ENCODE measurements around the gene SIMC1.
"Not testable (repeated sequence)": the region's sequence is repeated elsewhere in the genome, so short reads cannot be mapped to it uniquely, and the experiment has no call there.

Gene SIMC1

GRCh38 chr5:176197234-176197858, 40.9 kb upstream of the SIMC1 start:
- not testable (repeated sequence) for DNase-seq (ENCODE audit: low read depth in 2 of 2); H3K4me3 ChIP-seq (replicated peaks in 1 of 2; ENCODE audit: low read depth in 2 of 2, low read length in 2 of 2)

GRCh38 chr5:176198299-176198698, 39.9 kb upstream of the SIMC1 start:
- DNase-seq (ENCODE audit: low read depth in 2 of 2): not testable (repeated sequence)

GRCh38 chr5:176198991-176199733, 39.1 kb upstream of the SIMC1 start:
- H3K4me3 ChIP-seq (replicated peaks in 1 of 2; ENCODE audit: low read depth in 2 of 2, low read length in 2 of 2): not testable (repeated sequence)

More at GRCh38 chr5:176198299-176198698, 39.9 kb upstream of the SIMC1 start:
- not testable (repeated sequence) for H3K4me3 ChIP-seq (replicated peaks in 1 of 2; ENCODE audit: low read depth in 2 of 2, low read length in 2 of 2)

GRCh38 chr5:176199803-176200399, 38.3 kb upstream of the SIMC1 start:
- H3K4me3 ChIP-seq (replicated peaks in 1 of 2; ENCODE audit: low read depth in 2 of 2, low read length in 2 of 2); DNase-seq (ENCODE audit: low read depth in 2 of 2): not testable (repeated sequence)

More at GRCh38 chr5:176198991-176199733, 39.1 kb upstream of the SIMC1 start:
- DNase-seq (ENCODE audit: low read depth in 2 of 2): not testable (repeated sequence)

- no peak overlapping the region for H3K4me3 ChIP-seq (replicated peaks in 1 of 2; ENCODE audit: low read depth in 2 of 2, low read length in 2 of 2)
- no peak for TF ChIP-seq CTCF (IDR thresholded peaks at IDR 0.05; ENCODE audit: low read depth, low read length)
- no peak for DNase-seq (ENCODE audit: low read depth in 2 of 2)
Measured at GRCh38 chr5:176201811-176202210, 36.4 kb upstream of the SIMC1 start.

GRCh38 chr5:176203086-176203485, 35.1 kb upstream of the SIMC1 start:
- no peak for TF ChIP-seq CTCF (IDR thresholded peaks at IDR 0.05; ENCODE audit: low read depth, low read length)
- H3K4me3 ChIP-seq (replicated peaks in 1 of 2; ENCODE audit: low read depth in 2 of 2, low read length in 2 of 2): no peak overlapping the region
- DNase-seq (ENCODE audit: low read depth in 2 of 2): no peak

GRCh38 chr5:176203535-176203934, 34.7 kb upstream of the SIMC1 start:
- DNase-seq (ENCODE audit: low read depth in 2 of 2); H3K4me3 ChIP-seq (replicated peaks in 1 of 2; ENCODE audit: low read depth in 2 of 2, low read length in 2 of 2): not testable (repeated sequence)

- H3K4me3 ChIP-seq (replicated peaks in 1 of 2; ENCODE audit: low read depth in 2 of 2, low read length in 2 of 2); DNase-seq (ENCODE audit: low read depth in 2 of 2): not testable (repeated sequence)
Measured at GRCh38 chr5:176214466-176215021, 23.7 kb upstream of the SIMC1 start.

GRCh38 chr5:176216393-176216916, 21.8 kb upstream of the SIMC1 start:
- DNase-seq (ENCODE audit: low read depth in 2 of 2); H3K4me3 ChIP-seq (replicated peaks in 1 of 2; ENCODE audit: low read depth in 2 of 2, low read length in 2 of 2): not testable (repeated sequence)

GRCh38 chr5:176217188-176217729, 21.0 kb upstream of the SIMC1 start:
- not testable (repeated sequence) for H3K4me3 ChIP-seq (replicated peaks in 1 of 2; ENCODE audit: low read depth in 2 of 2, low read length in 2 of 2); DNase-seq (ENCODE audit: low read depth in 2 of 2)

GRCh38 chr5:176217764-176218163, 20.5 kb upstream of the SIMC1 start:
- not testable (repeated sequence) for H3K4me3 ChIP-seq (replicated peaks in 1 of 2; ENCODE audit: low read depth in 2 of 2, low read length in 2 of 2); DNase-seq (ENCODE audit: low read depth in 2 of 2)

- DNase-seq (ENCODE audit: low read depth in 2 of 2): not testable (repeated sequence)
Measured at GRCh38 chr5:176222006-176222405, 16.2 kb upstream of the SIMC1 start.

GRCh38 chr5:176228358-176228757, 9.9 kb upstream of the SIMC1 start:
- H3K4me3 ChIP-seq (replicated peaks in 1 of 2; ENCODE audit: low read depth in 2 of 2, low read length in 2 of 2); DNase-seq (ENCODE audit: low read depth in 2 of 2): not testable (repeated sequence)

More at GRCh38 chr5:176222006-176222405, 16.2 kb upstream of the SIMC1 start:
- not testable (repeated sequence) for H3K4me3 ChIP-seq (replicated peaks in 1 of 2; ENCODE audit: low read depth in 2 of 2, low read length in 2 of 2)

- not testable (repeated sequence) for DNase-seq (ENCODE audit: low read depth in 2 of 2); H3K4me3 ChIP-seq (replicated peaks in 1 of 2; ENCODE audit: low read depth in 2 of 2, low read length in 2 of 2)
Measured at GRCh38 chr5:176233253-176233652, 5.0 kb upstream of the SIMC1 start.

Measured in cardiac fibroblast (primary cell).